NK-92 (cell line): ENCODE measurements around the gene ADCY5.
"Not testable (repeated sequence)": the region's sequence is repeated elsewhere in the genome, so short reads cannot be mapped to it uniquely, and the experiment has no call there.

Experiments used
- DNase-seq: peaks from one replicate; lab custom pipeline; 2025; ENCODE audit not compliant: unreplicated experiment; lab: John Stamatoyannopoulos, UW

The ADCY5 gene

DNA sequence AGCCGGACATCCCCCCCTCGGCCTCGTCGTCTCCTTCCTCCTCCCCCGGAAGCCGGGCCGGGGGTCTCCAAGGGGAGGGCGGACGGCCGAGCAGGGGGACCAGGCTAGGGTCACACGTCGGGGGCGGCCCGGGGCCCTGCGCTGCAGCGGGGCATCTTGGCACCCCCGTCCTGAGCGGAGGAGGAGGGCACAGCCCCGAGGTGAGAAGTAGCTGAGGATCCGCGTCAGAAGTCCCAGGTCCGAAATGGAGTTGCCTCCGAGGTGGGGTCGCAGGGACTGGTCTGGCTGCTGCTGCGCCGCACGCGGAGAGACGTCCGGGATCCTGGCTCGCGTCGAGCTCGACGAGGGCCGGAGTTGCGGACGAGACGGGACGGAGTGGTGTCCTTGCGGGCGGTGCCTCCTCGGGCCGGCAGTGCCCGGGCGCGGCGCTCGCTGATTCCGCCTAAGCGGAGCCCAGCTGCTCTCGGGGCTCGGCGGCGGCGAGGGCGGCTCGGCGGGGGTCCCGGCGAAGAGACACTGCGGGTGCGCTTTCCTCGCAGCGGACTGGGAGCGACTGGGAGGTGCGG is at the start of gene ADCY5:
ADCY5 (minus strand) TSS at position 555 of the 566 bp plus-strand sequence; CDS start at position 10, 545 bp downstream.
- no peak for DNase-seq

DNA sequence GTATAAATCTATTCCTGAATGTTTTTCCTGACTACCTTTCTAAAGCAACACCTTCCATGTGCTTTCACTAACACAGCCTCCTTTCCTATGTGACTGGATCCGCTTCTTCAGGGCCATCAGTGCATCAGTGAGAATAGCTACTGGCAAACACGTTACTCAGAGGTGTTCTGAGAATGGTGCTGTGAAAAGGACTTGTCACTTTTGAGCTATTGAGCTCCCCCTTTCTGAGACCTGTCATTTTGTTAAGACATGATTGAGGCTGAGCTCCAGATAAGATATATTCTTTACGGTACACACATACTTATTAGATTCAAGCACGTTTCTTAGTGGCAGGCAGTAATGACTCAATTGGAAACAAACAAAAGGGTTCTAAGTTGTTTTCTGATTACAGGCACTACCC is 45.0 kb upstream of the ADCY5 start:
- DNase-seq: no peak

DNA sequence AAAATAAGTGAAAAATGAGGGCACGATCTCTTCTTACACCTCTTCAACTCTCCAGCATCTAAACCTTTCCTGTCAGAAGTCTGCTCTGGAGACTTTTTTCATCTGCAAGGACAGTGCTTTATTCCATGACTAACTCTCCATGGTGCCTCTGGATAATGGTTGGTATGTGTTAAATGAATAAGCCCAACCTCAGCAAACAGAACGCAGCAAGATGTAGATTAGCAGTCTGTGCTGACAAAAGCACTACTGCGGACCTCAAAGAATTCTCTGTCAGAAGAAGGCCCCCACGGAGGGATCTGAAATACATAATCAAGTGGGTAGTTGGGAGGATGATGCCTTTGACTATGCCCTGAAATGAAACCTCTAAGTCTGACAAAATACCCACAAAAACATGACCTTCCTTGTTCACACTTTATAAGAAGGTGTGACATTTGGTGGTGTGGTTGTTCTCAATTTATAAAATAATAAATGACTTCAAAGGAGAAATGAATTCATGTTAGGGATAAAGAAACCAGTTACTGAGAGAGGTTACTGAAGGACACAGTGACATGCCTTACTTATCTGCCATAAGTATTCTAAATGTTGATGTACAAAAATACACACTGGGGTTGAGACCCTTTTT is 43.2 kb upstream of the ADCY5 start:
- no peak for DNase-seq

DNA sequence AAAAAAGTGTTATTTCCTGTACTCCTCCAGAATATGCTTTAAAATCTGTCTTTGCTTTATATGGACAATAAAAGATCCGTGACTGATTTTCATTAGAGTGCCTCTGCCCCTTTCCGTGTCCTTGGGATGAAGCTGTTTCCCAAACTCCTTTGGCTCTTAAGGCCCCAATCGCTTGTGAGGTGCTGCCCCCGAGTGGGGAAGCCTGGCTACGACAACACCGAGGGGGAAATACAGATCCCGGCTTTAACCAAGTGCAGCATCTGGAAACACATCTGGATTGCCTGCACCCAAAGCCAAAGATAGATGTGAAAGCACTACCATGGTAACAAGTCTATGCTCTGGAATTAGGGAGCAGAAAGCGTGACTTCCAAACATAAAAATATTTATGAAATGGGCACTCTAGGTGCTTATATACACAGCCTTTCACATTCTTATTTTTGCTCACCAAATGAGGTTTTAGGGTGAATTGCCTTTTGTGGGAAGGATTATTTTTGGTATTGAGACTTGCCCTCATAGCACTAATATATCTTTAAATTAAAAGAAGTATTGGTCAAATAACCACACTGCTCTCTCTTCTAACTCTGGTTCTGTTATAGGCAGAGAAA is 40.6 kb upstream of the ADCY5 start:
- no peak for DNase-seq

DNA sequence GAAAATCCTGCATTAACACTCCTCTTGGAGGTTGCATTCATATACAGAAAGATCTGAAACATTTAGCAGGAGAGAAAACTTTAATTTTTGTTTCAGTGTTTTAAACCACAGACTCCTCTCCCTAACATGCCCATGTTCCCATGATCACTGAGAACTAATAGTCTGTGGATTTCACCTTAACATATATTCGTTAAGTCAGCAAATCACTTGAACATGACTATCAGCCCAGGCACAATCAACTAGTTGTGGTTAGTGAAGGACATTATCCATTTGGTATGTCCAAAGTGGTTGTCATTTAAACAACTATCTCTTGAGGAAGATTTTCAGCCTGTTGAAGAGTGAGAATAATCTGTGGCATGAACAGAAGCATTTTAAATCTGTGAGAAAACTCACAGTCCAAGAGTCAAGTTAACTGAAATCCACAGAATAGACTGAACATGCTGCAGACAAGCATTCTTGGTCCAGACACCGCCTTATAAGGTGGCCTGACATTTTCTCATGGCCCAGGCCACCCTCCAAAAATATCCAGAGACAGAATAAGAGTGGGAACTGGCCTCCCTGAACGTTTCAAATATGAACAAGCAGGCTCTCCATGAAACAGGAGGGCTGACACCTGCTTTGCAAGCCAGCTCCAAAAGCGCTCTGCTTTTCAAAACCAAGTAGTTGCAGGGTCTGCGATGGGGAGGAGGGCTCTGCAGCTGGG is 39.9 kb upstream of the ADCY5 start:
- no peak for DNase-seq

DNA sequence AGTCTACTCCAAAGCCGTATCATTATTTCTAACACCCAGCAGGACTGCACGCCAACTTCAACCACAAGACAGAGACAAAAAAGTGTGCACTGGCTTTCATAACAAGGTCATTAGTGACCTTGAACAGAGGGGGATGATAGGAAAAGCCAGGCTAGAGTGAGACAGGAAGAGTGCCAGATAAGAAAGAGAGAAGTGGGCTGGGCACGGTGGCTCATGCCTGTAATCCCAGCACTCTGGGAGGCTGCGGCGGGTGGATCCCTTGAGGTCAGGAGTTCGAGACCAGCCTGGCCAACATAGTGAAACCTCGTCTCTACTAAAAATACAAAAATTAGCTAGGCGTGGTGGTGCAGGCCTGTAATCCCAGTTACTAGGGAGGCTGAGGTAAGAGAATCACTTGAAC is 38.2 kb upstream of the ADCY5 start:
- DNase-seq: not testable (repeated sequence)

DNA sequence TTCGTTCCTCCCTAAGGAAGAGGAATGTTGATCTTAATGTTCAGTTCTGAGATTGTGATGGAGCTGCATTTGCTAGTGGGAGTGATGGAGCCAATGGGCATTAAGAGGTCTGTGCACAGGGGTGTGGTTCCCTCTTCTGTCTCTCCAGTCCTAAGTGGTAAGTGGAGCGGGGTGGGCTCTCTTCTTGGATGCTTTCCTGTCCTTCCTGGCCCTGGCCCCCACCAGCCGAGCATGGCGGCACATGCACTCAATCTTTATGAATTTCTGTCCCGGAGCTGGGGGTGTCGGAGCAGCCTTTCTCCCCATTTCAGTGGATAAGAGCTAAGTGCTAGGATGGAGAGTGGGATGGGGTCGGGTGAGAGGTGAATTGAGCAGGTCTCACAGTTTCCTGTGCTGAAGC is 37.6 kb upstream of the ADCY5 start:
- no peak for DNase-seq

DNA sequence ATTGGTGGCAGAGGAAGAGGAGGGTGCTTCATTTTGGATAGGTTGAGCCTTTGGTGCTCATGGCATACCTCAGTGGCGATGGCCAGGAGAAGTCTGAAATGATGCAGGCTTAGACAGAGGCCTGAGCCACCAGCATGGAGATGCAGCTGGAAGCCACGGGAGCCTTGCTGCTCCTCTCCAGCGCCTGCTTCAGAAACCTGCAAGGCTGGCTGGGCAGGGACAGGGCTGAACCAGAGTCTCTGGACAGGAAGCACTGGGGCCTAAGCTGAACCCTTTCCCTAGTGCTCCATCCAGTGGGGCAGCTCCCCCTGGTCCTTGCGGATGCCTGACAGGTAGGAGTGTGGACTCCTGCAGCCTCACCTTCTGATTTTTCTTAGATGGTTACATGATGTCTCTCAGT is 36.7 kb upstream of the ADCY5 start:
- DNase-seq: no peak

DNA sequence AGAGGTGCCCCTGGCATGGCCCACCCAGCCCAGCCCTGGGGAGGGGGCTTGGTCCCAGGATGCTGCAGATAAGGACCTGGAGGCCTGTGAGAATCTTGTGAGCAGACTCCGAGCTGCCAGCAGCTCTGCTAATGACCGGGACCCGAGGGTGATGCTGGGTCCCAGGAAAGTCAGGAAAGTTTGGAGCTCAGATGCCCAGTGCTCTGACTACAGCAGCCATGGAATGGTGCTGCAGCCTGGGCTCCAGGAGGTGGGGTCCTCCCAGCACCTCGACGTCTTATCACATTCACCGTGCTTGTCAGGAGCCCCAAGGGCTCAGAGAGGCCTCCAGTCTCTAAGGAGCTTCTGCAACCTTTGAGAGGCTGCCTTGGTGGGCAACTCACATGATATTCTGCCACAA is 34.3 kb upstream of the ADCY5 start:
- DNase-seq: no peak

DNA sequence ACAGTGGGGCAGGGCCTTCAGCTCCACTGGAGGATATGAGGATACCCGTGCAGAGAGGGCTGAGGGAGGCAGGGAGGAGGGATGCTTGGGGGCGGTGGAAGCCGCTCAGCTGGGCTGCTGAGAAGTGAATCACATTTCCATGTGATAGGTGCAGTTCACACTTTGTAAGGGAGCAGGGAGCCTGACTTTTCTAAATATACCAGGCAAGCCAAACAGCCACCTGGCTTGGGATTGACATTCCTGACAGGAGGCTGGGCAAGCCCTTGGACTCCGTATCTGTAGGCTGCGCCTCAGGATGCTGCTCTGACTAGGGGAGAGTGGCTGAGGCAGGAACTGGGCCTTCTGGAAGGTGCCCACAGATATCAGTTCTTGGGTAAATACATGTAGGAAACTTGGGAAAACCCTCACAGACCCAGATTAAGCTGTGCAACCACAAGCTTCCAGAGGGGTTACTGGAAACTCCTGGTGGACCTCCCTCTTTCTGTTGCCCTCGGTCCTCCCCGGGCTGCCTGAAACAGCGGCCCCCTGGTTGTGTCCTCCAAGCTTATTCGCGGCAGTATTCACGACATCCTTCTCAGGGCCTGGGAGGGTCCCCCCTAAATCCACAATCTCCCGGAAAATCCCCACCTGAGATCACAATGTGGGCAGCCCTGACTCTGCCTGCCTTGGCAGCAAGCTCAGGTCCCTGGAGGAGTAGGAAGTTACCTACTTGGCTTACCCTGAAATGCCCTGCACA is 33.0 kb upstream of the ADCY5 start:
- DNase-seq: no peak

DNA sequence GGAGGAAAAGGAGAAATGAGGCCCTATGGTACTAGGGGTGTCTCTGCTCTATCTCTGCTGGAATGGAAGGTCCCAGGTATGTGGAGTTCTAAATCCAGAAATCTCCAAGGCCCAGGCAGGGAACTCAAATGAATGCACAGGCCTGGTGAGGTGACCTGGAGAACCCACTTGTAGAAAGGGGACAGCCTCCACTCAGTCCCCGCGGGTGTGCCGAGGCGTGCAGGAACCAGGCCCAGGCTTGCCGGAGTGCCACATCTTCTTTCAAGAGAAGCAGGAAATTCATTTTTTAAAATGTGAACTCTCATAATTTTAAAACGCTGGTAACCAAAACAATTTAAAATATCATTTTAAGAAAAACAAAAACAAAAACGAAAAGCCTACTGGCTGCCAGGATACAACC is 32.2 kb upstream of the ADCY5 start:
- no peak for DNase-seq

DNA sequence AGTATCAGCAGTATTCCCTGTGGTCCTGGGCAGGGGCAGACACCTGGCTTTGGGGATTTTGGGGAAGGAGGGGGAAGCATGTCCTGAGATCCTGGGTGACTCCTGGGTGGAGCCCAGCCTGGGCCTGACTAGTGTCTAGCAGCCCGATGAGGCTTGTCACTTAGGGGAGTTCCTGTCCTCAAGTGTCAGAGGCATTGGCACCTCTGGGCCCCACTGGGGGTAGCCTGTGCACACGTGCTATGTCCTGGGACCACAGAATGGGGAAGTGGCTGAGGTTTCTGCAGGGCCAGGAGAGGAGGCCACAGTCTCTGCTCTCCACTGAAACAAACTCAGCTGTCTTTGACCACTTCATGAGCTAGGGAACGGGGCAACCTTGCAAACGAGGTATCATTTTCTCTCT is 31.5 kb upstream of the ADCY5 start:
- DNase-seq: no peak

DNA sequence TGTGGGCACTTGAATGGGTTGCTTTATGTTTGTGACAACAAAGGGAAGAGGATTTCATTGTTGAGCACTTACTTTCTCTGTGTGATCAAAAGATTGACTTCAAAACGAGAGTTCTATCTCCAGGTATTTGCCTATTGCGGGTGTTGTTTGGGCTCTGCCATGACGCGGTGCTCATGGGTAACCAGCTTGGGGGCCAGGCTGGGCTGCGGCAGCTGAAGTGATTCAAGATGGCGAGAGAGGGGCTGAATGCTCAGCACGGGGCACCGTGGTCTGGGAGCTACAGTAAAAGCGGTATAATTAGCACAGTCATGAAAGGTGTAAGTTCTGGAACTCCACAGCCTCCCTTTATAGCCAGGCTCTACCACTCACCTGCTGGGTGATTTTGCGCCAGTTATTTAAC is 31.0 kb upstream of the ADCY5 start:
- DNase-seq: no peak

DNA sequence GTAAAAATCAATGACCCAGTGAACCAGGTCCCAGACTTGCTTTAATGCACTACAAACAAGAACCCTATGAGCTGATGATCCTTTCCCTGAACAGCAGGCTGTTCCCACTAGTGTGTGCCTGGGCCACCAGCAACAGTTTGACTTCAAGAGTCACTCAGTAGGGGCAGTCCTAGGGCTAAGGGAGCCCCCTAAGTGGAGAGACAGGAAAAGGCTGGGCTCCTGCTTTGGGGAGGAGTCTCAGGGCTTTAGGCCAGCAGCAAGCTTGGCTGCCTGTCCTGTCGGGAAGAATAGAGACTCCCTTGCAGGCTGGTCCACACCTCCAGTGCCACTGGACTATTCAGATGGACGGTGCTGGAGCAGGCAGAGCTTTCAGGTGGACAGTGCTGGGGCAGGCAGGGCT is 29.4 kb upstream of the ADCY5 start:
- no peak for DNase-seq

DNA sequence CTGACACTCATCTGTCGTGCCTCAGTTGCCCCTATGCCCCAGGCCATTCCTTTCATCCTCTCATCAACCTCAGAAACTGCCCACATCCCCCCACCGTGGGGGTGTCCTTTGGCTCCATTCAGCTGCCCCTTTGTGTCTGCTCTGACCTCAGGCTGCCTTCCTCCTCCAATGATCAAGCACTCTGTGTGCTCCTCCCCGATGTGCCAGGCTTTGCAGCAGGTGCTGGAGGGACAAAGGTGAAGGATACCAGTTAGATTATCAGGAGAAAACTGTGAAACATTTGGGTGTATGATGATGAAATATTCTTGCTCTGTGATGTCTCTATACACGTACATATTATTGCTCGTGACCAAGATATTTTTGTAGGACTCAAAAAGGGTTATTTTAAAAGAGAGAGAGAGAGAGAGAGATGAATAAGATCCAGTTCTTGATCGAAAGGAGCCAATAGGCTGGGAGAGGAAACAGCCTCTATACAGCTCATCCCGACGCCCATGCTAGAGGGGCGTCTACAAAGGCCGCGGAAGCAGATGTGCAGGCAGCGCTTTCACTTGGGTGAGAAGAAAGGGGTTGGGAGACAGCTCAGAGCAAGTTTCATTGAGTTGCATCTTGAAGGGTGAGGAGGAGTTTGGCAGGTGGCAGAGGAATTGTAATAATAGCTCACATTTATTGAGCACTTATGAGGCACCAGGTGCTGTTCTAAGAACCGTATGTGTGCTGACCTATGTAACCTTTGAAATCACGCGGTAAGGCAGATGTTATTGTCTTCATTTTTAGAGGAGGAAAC is 28.3 kb upstream of the ADCY5 start:
- DNase-seq: no peak

DNA sequence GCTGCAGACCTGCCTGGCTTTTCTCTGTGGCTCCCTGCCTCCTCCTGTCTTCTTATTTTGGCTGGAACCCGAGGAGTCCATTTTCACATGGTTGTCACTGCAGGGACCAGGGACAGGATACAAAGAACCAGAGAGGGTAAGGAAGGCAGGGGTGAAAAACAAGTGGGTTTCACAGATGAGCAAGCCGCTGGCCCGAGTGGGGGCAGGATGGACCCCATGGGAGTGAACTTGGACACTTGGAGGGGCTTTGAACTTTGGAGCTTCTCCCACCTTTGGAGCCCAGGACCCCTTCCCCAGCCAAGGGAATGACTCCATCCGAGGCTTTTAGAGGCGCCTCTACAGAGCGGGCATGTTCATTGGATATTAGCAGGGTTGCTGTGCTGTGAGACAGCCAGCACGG is 26.9 kb upstream of the ADCY5 start:
- DNase-seq: no peak

DNA sequence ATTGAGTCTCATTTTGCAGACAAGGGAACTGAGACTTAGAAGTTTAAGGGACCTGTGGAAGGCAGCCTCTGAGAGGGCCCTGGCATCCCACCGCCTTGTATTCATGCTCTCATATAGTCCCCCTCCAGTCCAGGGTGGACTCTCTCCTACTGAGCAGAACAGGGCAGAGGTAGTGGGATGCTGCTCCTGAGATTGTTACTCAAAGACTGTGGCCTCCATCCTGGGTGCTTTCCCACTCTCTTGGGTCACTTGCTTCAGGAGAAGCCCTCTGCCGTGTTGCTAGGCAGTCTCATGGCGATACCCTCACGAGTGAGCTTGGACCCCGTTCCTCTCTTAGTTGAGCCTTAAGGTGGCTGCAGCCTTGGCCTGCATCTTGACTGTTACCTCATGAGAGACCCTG is 22.2 kb upstream of the ADCY5 start:
- DNase-seq: no peak

DNA sequence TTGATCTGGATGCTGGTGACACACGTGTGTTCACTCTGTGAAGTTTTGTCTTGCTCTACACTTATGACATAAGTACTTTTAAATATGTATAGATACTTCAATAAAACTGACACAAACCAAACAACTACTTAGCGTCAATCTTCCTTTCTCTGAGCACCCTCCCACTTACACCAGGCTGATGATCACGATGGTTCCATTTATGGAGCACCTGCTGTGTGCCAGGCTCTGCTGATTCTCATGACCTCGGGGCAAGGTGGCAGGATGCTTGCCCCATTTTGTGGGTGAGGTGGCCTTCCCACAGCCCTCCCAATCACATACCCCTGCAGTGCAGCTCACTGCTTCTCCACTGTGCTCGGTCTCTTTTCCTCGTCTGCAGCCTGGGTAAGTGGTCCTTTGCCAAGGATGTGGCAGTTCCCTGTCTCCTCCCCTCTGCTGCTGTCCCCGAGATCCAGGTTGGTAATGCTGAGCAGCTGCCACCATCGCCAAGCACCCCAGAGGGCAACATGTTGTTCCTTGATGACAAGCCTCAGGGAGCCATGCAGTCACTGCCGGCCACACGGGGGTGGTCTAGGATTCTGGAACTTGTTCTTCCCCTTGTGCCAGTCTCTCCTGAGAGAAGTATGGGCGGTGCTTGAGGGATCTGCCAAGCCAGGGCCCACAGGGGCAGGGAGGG is 20.6 kb upstream of the ADCY5 start:
- DNase-seq: no peak

DNA sequence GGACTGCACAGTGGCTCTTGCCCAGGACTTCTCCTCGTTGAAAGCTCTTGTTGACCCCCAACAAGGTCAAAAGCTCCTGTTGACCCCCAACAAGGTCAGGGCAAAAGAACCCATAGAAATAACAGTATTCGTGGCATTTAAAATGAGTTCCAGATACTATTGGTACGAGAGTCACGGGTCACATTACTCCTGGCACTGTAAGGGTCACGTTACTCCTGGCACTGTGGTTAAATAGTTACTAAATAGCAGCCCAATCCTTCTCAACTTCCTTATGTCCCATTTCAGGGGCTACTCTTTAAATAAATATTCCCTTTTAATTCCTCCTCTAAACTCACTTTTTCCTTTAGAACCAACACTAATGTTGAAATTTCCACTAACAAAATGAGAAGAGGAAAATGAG is 18.2 kb upstream of the ADCY5 start:
- DNase-seq: no peak

DNA sequence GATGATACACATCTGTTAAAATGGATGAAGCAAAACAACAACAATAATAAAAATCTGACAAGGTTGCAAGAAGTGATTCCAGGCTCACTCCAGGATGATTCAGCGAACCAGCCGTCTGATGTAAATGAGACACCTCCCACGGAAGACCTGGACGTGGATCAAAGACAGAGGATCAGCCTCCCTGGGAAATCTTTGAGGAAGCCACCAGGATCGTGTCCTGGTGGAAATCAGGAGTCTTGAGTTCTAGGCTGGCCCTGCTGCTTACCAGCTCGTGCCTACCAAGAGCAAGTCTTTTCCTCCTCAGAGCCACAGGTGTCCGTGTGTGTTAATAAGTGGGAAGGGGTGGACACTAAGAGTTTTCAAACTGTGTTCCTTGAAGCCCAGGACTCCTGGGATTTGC is 15.3 kb upstream of the ADCY5 start:
- DNase-seq: no peak
